HepG2 (cell line): Measurements from ENCODE around the gene RHOD. TPM values are rescaled to one million over a fixed set of nuclear protein-coding genes. Genes with fewer than 3 reads are reported as not detected.

Source experiments
- ARID4A ChIP-seq: sonication (generic); formaldehyde crosslinking; IDR thresholded peaks from 2 replicates; pipeline ENCODE4 v1.5.0; 2020; ENCODE audit warnings: mild to moderate bottlenecking, missing genetic modification reagents, borderline replicate concordance
- GTF2F1 ChIP-seq: fragments of 150-350 bp; IDR thresholded peaks from 2 replicates; pipeline ENCODE4 v1.6.1; 2014; ENCODE audit warnings: low read length
- GZF1 ChIP-seq: sonication (generic); formaldehyde crosslinking; IDR thresholded peaks from 2 replicates; pipeline ENCODE4 v1.5.1; 2020; ENCODE audit warnings: mild to moderate bottlenecking, missing genetic modification reagents
- HOMEZ ChIP-seq: IDR thresholded peaks from 2 replicates; pipeline ENCODE4 v1.6.1; 2016; ENCODE audit warnings: low read depth
- NAIF1 ChIP-seq: sonication (generic); formaldehyde crosslinking; IDR thresholded peaks from 2 replicates; pipeline ENCODE4 v1.5.0; 2020; ENCODE audit warnings: mild to moderate bottlenecking, missing genetic modification reagents, borderline replicate concordance
- STAT6 ChIP-seq: sonication (generic); formaldehyde crosslinking; IDR thresholded peaks from 2 replicates; pipeline ENCODE4 v1.4.0; 2020; ENCODE audit warnings: missing genetic modification reagents, mild to moderate bottlenecking, borderline replicate concordance
- ZBTB3 ChIP-seq: sonication (generic); formaldehyde crosslinking; IDR thresholded peaks from 2 replicates; pipeline ENCODE4 v1.4.0; 2020; ENCODE audit warnings: low read depth, mild to moderate bottlenecking, moderate library complexity, missing genetic modification reagents, borderline replicate concordance
- ZFP62 ChIP-seq: sonication (generic); formaldehyde crosslinking; IDR thresholded peaks from 2 replicates; pipeline ENCODE4 v1.4.0; 2020; ENCODE audit warnings: missing genetic modification reagents
- ZNF20 ChIP-seq: sonication (generic); formaldehyde crosslinking; IDR thresholded peaks from 2 replicates; pipeline ENCODE4 v1.4.0; 2020; ENCODE audit warnings: mild to moderate bottlenecking, moderate library complexity, missing genetic modification reagents
- ZNF232 ChIP-seq: sonication (generic); formaldehyde crosslinking; IDR thresholded peaks from 2 replicates; pipeline ENCODE4 v1.4.0; 2020; ENCODE audit warnings: missing genetic modification reagents, borderline replicate concordance
- ZNF281 ChIP-seq: sonication (generic); formaldehyde crosslinking; IDR thresholded peaks from 2 replicates; pipeline ENCODE4 v1.4.0; 2020; ENCODE audit warnings: missing genetic modification reagents, borderline replicate concordance
- ZNF3 ChIP-seq: IDR thresholded peaks from 2 replicates; pipeline ENCODE4 v1.7.0; 2017; ENCODE audit warnings: inconsistent platforms
- ZNF512B ChIP-seq: sonication (generic); formaldehyde crosslinking; IDR thresholded peaks from 2 replicates; pipeline ENCODE4 v1.5.1; 2020; ENCODE audit warnings: missing genetic modification reagents, mild to moderate bottlenecking, borderline replicate concordance
- ZNF589 ChIP-seq: sonication (generic); formaldehyde crosslinking; conservative IDR thresholded peaks from 2 replicates; pipeline ENCODE4 v1.8.0; 2022; ENCODE audit warnings: mild to moderate bottlenecking, moderate library complexity, missing genetic modification reagents
- polyA plus RNA-seq, 8 experiments: library from polyadenylated mRNA; depleted of rRNA in 3 of 8; stranded (reverse) in 7 of 8; unstranded in 1 of 8; fragments of >200 nt; fragmentation: Illumina TruSeq in 4 of 8; extraction: Trizol in 4 of 8; gene quantifications; 2 replicates each; pipeline versions ENCODE4 v1.2.1 to v1.2.3, GENCODE V29; 2011 to 2016; ENCODE audit warnings: low read depth in 4 of 8, missing spikeins in 1 of 8, mixed read lengths in 1 of 8; ENCODE audit not compliant: insufficient read depth in 1 of 8
- total RNA-seq, 5 experiments: library from RNA; depleted of rRNA; stranded (reverse); fragments of >200 nt; fragmentation: Illumina TruSeq; extraction: Trizol; gene quantifications; 2 replicates each; pipeline ENCODE4 v1.2.3, GENCODE V29; 2016; ENCODE audit warnings: low read depth in 1 of 5

The RHOD gene
- total and polyA plus RNA-seq, 2 of the 13 experiments (the other 11 are each of a cell fraction or from before 2014, with no cell fraction given) = 0.27 to 0.98 TPM

GRCh38 chr11:67054836-67055523 lies 1.7 kb upstream of the RHOD start (continued):
- peak; percentile 78; the same call in 1 of the 2 replicates for TF ChIP-seq ARID4A (CRISPR knock-in tag)
- TF ChIP-seq ZFP62 = no peak
- no peak for TF ChIP-seq ZNF232 (CRISPR knock-in tag)
- peak; percentile 66 for TF ChIP-seq ZNF281
- peak; percentile 85; the same call in 1 of the 2 replicates for TF ChIP-seq ZNF3 (CRISPR knock-in tag)
- TF ChIP-seq NAIF1 (CRISPR knock-in tag) = no peak
- TF ChIP-seq ZNF512B (CRISPR knock-in tag) = no peak
- TF ChIP-seq ZNF20 (CRISPR knock-in tag) = no peak
- TF ChIP-seq GTF2F1 = no peak
- TF ChIP-seq GZF1 (CRISPR knock-in tag) = no peak
- TF ChIP-seq STAT6 (CRISPR knock-in tag) = no peak
- no peak for TF ChIP-seq ZBTB3 (CRISPR knock-in tag)
- TF ChIP-seq ZNF589 (CRISPR knock-in tag) = no peak
- 0 out of 2 replicates have a peak, but pooled peaks have one; percentile 56 for TF ChIP-seq HOMEZ
